ENCODE data around the gene GLIPR1L2.
"Not testable (repeated sequence)": the region's sequence is repeated elsewhere in the genome, so short reads cannot be mapped to it uniquely, and the experiment has no call there.

Gene GLIPR1L2

GRCh38 chr12:75443709-75444108 lies 52.8 kb downstream of the GLIPR1L2 start:
- no peak overlapping the region for H3K4me3 ChIP-seq (ENCODE audit: low read length)
- H3K79me2 ChIP-seq (ENCODE audit: control insufficient read depth, low read length) = no peaks in the 10 kb centered on the region
- H3K4me2 ChIP-seq (ENCODE audit: low read length) = no peak overlapping the region
- no peaks in the 10 kb centered on the region for H3K27me3 ChIP-seq (ENCODE audit: control insufficient read depth, low read length)
- no peak overlapping the region for H3K27ac ChIP-seq (ENCODE audit: low read depth, low read length)
- no peaks in the 10 kb centered on the region for H3K36me3 ChIP-seq (ENCODE audit: control insufficient read depth, low read length)
- no peak for TF ChIP-seq CTCF (IDR thresholded peaks at IDR 0.05; ENCODE audit: low read depth, low read length, poor library complexity, severe bottlenecking)
- no peak for TF ChIP-seq EZH2phosphoT487 (IDR thresholded peaks at IDR 0.05; ENCODE audit: borderline replicate concordance, low read length)
- H3K9me2 ChIP-seq (replicated peaks; ENCODE audit: control insufficient read depth, low read length) = no peaks in the 10 kb centered on the region
- no peaks in the 10 kb centered on the region for H3K4me1 ChIP-seq (ENCODE audit: control insufficient read depth, low read length)
- H3K9me3 ChIP-seq (ENCODE audit: control insufficient read depth, insufficient read depth, low read length) = no peaks in the 10 kb centered on the region
- H3F3A ChIP-seq (ENCODE audit: control insufficient read depth, insufficient read depth) = no peaks in the 10 kb centered on the region
- H4K20me1 ChIP-seq (ENCODE audit: control insufficient read depth, insufficient read depth, low read depth, low read length) = no peaks in the 10 kb centered on the region

GRCh38 chr12:75444429-75445136 lies 53.7 kb downstream of the GLIPR1L2 start:
- H3K9me2 ChIP-seq (replicated peaks; ENCODE audit: control insufficient read depth, low read length) = no peaks in the 10 kb centered on the region
- no peaks in the 10 kb centered on the region for H3K9me3 ChIP-seq (ENCODE audit: control insufficient read depth, insufficient read depth, low read length)
- no peaks in the 10 kb centered on the region for H3F3A ChIP-seq (ENCODE audit: control insufficient read depth, insufficient read depth)
- H3K27me3 ChIP-seq (ENCODE audit: control insufficient read depth, low read length) = no peaks in the 10 kb centered on the region
- no peaks in the 10 kb centered on the region for H3K4me1 ChIP-seq (ENCODE audit: control insufficient read depth, low read length)
- no peaks in the 10 kb centered on the region for H3K36me3 ChIP-seq (ENCODE audit: control insufficient read depth, low read length)
- H3K4me2 ChIP-seq (ENCODE audit: low read length) = no peak overlapping the region
- no peak overlapping the region for H3K4me3 ChIP-seq (ENCODE audit: low read length)
- H3K27ac ChIP-seq (ENCODE audit: low read depth, low read length) = no peak overlapping the region
- TF ChIP-seq CTCF (IDR thresholded peaks at IDR 0.05; ENCODE audit: low read depth, low read length, poor library complexity, severe bottlenecking) = no peak
- no peak for TF ChIP-seq EZH2phosphoT487 (IDR thresholded peaks at IDR 0.05; ENCODE audit: borderline replicate concordance, low read length)
- H4K20me1 ChIP-seq (ENCODE audit: control insufficient read depth, insufficient read depth, low read depth, low read length) = no peaks in the 10 kb centered on the region
- H3K79me2 ChIP-seq (ENCODE audit: control insufficient read depth, low read length) = no peaks in the 10 kb centered on the region

GRCh38 chr12:75445137-75445507 lies 54.2 kb downstream of the GLIPR1L2 start:
- not testable (repeated sequence) for H3K9me3 ChIP-seq (ENCODE audit: control insufficient read depth, insufficient read depth, low read length); H3K4me1 ChIP-seq (ENCODE audit: control insufficient read depth, low read length); H3K36me3 ChIP-seq (ENCODE audit: control insufficient read depth, low read length); H3K27ac ChIP-seq (ENCODE audit: low read depth, low read length); H3K4me3 ChIP-seq (ENCODE audit: low read length); H3K4me2 ChIP-seq (ENCODE audit: low read length); H3K9me2 ChIP-seq (replicated peaks; ENCODE audit: control insufficient read depth, low read length); H3K27me3 ChIP-seq (ENCODE audit: control insufficient read depth, low read length); H3K79me2 ChIP-seq (ENCODE audit: control insufficient read depth, low read length); H3F3A ChIP-seq (ENCODE audit: control insufficient read depth, insufficient read depth); H4K20me1 ChIP-seq (ENCODE audit: control insufficient read depth, insufficient read depth, low read depth, low read length)

GRCh38 chr12:75446857-75447256 lies 56.0 kb downstream of the GLIPR1L2 start:
- Histone ChIP-seq H3K4me1 (ENCODE audit: control insufficient read depth, low read length) (no peaks in the 10 kb centered on the region), H3K4me2 (ENCODE audit: low read length) (no peak overlapping the region), H4K20me1 (ENCODE audit: control insufficient read depth, insufficient read depth, low read depth, low read length) (no peaks in the 10 kb centered on the region), H3K4me3 (ENCODE audit: low read length) (no peak overlapping the region), H3K9me2 (replicated peaks; ENCODE audit: control insufficient read depth, low read length) (no peaks in the 10 kb centered on the region), H3K9me3 (ENCODE audit: control insufficient read depth, insufficient read depth, low read length) (no peaks in the 10 kb centered on the region), H3K79me2 (ENCODE audit: control insufficient read depth, low read length) (no peaks in the 10 kb centered on the region), H3K36me3 (ENCODE audit: control insufficient read depth, low read length) (no peaks in the 10 kb centered on the region), H3F3A (ENCODE audit: control insufficient read depth, insufficient read depth) (no peaks in the 10 kb centered on the region), H3K27me3 (ENCODE audit: control insufficient read depth, low read length) (no peaks in the 10 kb centered on the region), H3K27ac (ENCODE audit: low read depth, low read length) (no peak overlapping the region)
- TF ChIP-seq CTCF (IDR thresholded peaks at IDR 0.05; ENCODE audit: low read depth, low read length, poor library complexity, severe bottlenecking) (no peak), EZH2phosphoT487 (IDR thresholded peaks at IDR 0.05; ENCODE audit: borderline replicate concordance, low read length) (no peak)

Measured in DOHH2 (cell line).